T-helper 2 cell treated with Interferon-gamma antibody and Interleukin-4, amounts not matched to agents 5 μg/mL and 100 μg/mL, for 36 hours (primary cell): Measurements from ENCODE around the gene NPLOC4.
A peak's percentile ranks its signal among the peaks of the same experiment; 100 is the strongest.
"Not testable (repeated sequence)": the region's sequence is repeated elsewhere in the genome, so short reads cannot be mapped to it uniquely, and the experiment has no call there.

Experiments used
- DNase-seq: peaks from one replicate; pipeline ENCODE4 v3.0.0; 2021; ENCODE audit warnings: low spot score
- H3K27ac Mint-ChIP-seq: one replicate; pipeline ENCODE4 v1.8.0; 2021; ENCODE audit warnings: mild to moderate bottlenecking, mixed read lengths
- H3K27me3 Mint-ChIP-seq: one replicate; pipeline ENCODE4 v1.8.0; 2021; ENCODE audit warnings: low read depth, mixed read lengths
- H3K36me3 Mint-ChIP-seq: one replicate; pipeline ENCODE4 v1.8.0; 2021; ENCODE audit warnings: low read depth, mixed read lengths
- H3K4me1 Mint-ChIP-seq: one replicate; pipeline ENCODE4 v1.8.0; 2021; ENCODE audit warnings: low read depth, mixed read lengths
- H3K4me3 Mint-ChIP-seq: one replicate; pipeline ENCODE4 v1.8.0; 2022; ENCODE audit warnings: mild to moderate bottlenecking, moderate library complexity, mixed read lengths
- H3K9me3 Mint-ChIP-seq: one replicate; pipeline ENCODE4 v1.8.0; 2021; ENCODE audit warnings: mixed read lengths

NPLOC4 gene

GRCh38 chr17:81635431-81635830 lies 1.5 kb downstream of the NPLOC4 start:
- Mint-ChIP-seq H3K4me1 (peaks cover 11% of the 10 kb centered on the region), H3K9me3 (no peaks in the 10 kb centered on the region), H3K27me3 (no peaks in the 10 kb centered on the region), H3K4me3 (peak overlapping the region; percentile 99), H3K36me3 (peaks cover 12% of the 10 kb centered on the region), H3K27ac (peak overlapping the region; percentile 10)
- no peak for DNase-seq

GRCh38 chr17:81631482-81631881 lies 5.4 kb downstream of the NPLOC4 start:
- Mint-ChIP-seq H3K4me1 (peaks cover 11% of the 10 kb centered on the region), H3K27me3 (no peaks in the 10 kb centered on the region), H3K9me3 (no peaks in the 10 kb centered on the region), H3K36me3 (peaks cover 32% of the 10 kb centered on the region), H3K27ac (no peak overlapping the region), H3K4me3 (no peak overlapping the region)
- no peak for DNase-seq

GRCh38 chr17:81630274-81630673 lies 6.6 kb downstream of the NPLOC4 start:
- no peak for DNase-seq
- no peak overlapping the region for H3K4me3 Mint-ChIP-seq
- H3K27me3 Mint-ChIP-seq, result no peaks in the 10 kb centered on the region
- H3K4me1 Mint-ChIP-seq, result peaks cover 3% of the 10 kb centered on the region
- no peaks in the 10 kb centered on the region for H3K9me3 Mint-ChIP-seq
- peaks cover 38% of the 10 kb centered on the region for H3K36me3 Mint-ChIP-seq
- no peak overlapping the region for H3K27ac Mint-ChIP-seq

DNA sequence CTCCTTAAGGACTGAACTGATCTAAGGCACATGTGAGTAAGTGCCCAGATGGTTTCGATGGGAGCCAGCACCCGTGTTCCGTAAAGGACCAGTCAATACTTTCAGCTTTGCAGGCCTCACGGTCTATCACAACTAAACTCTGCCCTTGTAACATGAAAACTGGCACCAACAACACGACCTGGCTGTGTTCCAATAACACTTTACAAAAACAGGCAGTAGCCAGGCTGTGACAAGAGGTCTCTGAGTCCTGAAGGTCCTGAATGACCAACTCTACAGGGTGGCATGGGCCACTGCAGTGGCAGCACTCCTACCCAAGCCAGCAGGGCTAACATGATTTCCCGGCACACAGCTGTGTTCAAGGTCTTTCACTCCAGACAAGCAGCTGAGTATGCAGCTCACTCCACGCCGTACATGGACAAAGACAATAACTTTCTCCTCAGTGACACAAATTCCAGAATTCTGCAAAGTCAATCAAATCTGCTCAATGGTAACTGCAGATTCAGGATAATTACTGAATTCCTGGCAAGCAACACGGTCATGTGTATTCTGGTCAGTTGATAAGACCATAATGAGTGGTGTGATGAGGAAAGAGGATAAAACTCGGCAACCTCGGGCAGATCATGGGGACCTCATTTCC lies 15.3 kb downstream of the NPLOC4 start:
- H3K4me3 Mint-ChIP-seq, result no peak overlapping the region
- no peak for DNase-seq
- H3K27ac Mint-ChIP-seq, result no peak overlapping the region
- no peaks in the 10 kb centered on the region for H3K27me3 Mint-ChIP-seq
- no peaks in the 10 kb centered on the region for H3K9me3 Mint-ChIP-seq
- H3K36me3 Mint-ChIP-seq, result peaks cover 57% of the 10 kb centered on the region
- H3K4me1 Mint-ChIP-seq, result peaks cover under 1% of the 10 kb centered on the region

- DNase-seq, H3K27ac Mint-ChIP-seq, H3K27me3 Mint-ChIP-seq, H3K9me3 Mint-ChIP-seq, H3K4me3 Mint-ChIP-seq: not testable (repeated sequence)
- Mint-ChIP-seq H3K36me3 (peaks cover 50% of the 10 kb centered on the region), H3K4me1 (peaks cover 11% of the 10 kb centered on the region)
Measured at GRCh38 chr17:81618307-81618706, 18.6 kb downstream of the NPLOC4 start.

- Mint-ChIP-seq H3K4me3 (no peak overlapping the region), H3K27me3 (no peaks in the 10 kb centered on the region), H3K9me3 (no peaks in the 10 kb centered on the region), H3K4me1 (peaks cover 11% of the 10 kb centered on the region), H3K27ac (no peak overlapping the region), H3K36me3 (peaks cover 58% of the 10 kb centered on the region)
- DNase-seq, result no peak
Measured at GRCh38 chr17:81616877-81617276, 20.0 kb downstream of the NPLOC4 start.

DNA sequence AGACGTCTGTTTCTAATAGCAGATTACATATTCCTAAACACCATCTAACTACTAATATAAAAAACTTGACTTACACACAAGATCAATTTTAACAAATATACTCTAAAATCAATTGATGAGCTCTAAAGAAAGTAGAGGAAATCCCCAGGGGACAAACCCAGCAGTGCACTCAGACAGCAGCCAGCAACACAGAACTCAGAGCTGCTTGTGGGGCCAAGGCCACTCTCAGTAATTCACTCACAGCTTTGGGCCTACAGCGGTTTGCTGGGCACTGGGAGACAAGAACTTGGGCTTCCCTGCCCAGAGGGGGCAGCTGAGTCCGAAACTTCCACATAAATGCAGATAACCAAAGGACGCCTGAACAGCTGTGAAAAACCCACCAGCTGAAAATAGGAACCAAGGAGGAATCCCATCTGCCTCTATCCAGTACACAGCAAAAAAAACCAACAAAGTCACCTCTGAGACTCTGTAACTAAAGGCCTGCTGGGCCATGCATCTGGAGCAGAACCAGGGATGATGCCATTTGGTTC lies 21.4 kb downstream of the NPLOC4 start:
- no peak overlapping the region for H3K27ac Mint-ChIP-seq

DNA sequence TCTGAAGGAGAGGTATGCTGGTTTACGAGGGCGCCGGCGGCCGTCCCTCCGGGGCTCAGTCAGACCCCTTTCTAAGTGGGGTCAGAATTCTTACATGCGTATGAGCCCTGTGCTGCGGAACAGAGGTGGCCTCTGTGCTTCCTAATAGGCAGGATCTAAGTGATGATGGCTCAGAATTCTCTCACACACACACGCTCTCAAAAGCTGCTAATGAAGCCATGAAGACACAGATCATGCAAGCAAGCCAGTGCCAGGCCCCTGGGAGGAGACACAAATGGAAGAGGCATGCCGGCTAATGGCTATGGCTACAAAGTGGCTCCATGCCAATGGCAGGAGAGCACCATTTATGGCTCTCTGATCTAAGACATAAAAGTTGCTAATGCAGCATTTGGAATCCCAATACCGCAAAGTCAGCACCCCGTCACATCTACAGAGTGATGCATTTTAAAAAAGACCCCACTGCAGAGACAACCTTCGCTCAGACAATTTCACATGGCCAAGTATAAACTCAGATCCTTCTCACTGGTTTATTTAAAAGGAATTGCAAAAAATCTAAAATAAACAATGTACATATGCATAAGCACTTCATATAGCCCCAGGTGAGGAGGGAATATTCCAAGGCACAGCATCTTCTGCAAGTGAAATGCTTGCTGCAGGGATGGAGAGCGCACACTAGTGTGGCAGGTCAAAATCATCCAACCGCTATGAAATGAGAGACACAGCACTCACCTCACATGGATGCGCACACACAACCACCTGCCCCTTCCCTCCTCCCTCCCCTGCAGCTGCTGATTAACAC lies 24.5 kb downstream of the NPLOC4 start:
- Mint-ChIP-seq H3K4me3 (no peak overlapping the region), H3K27ac (no peak overlapping the region), H3K9me3 (no peaks in the 10 kb centered on the region), H3K36me3 (peaks cover 47% of the 10 kb centered on the region), H3K4me1 (peaks cover 13% of the 10 kb centered on the region), H3K27me3 (no peaks in the 10 kb centered on the region)
- DNase-seq, result no peak

More for the DNA sequence above, 21.4 kb downstream of the NPLOC4 start:
- H3K4me1 Mint-ChIP-seq, result peaks cover 11% of the 10 kb centered on the region
- no peak overlapping the region for H3K4me3 Mint-ChIP-seq
- DNase-seq, result no peak
- no peaks in the 10 kb centered on the region for H3K9me3 Mint-ChIP-seq
- peaks cover 44% of the 10 kb centered on the region for H3K36me3 Mint-ChIP-seq
- no peaks in the 10 kb centered on the region for H3K27me3 Mint-ChIP-seq

DNA sequence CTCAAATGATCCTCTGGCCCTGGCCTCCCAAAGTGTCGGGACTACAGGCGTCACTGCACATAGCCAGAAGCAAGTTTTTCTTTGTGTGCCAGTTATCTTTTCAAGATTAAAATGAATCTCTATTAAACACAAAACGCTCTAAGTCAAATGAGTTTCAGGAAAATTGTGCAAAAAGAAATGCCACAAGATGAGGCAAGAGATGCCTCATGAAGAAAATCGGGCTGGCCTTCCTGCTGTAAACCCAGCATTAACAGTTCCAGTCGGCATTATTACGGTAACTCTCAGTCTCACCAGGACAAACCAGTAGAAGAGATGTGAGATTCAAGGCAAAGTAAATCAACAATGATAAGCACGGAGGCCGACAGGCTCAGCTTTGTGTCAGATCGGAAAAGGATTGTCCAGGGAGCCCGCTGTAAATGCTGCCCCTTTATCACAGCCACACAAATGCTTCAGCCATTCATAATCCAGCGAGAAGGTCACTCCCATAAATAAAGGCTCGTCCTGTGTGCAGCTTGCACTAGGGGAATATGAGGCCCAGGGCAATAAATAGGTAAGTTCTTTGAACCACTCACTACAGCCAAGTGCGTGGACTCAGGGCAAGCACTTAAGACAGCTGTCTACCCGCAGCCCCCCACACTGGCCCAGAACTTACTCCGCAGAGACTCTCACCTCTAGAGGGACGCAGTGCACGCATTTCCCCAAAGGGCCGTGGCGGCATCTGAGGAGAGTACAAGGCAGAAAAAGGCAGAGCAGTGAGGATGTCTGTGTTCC lies 27.2 kb downstream of the NPLOC4 start:
- peaks cover 49% of the 10 kb centered on the region for H3K36me3 Mint-ChIP-seq
- H3K4me3 Mint-ChIP-seq, result no peak overlapping the region
- no peaks in the 10 kb centered on the region for H3K27me3 Mint-ChIP-seq
- DNase-seq, result no peak
- H3K27ac Mint-ChIP-seq, result no peak overlapping the region
- H3K9me3 Mint-ChIP-seq, result no peaks in the 10 kb centered on the region
- peaks cover 8% of the 10 kb centered on the region for H3K4me1 Mint-ChIP-seq

DNA sequence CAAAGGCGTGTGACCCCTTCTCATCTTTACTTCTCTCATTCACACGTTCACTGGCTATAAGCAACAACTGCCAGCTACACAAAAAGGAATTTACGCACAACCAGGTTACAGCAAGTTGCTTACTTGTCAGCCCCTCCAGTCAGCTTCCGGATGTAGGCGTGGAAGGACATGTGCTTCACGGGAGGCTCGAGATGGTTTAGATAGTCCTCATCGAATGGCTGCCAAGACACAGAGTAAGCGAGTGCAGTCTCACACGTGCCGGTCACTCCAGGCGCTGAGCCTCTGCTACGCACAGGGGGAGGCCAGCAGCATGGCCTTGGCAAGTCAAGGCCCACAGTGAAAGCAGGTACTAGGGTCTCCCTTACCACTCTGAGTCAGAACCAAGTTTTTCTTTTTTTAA lies 28.3 kb downstream of the NPLOC4 start:
- Mint-ChIP-seq H3K4me3 (no peak overlapping the region), H3K9me3 (no peaks in the 10 kb centered on the region), H3K36me3 (peaks cover 45% of the 10 kb centered on the region), H3K27ac (no peak overlapping the region), H3K27me3 (no peaks in the 10 kb centered on the region), H3K4me1 (peaks cover 3% of the 10 kb centered on the region)
- DNase-seq, result no peak

DNA sequence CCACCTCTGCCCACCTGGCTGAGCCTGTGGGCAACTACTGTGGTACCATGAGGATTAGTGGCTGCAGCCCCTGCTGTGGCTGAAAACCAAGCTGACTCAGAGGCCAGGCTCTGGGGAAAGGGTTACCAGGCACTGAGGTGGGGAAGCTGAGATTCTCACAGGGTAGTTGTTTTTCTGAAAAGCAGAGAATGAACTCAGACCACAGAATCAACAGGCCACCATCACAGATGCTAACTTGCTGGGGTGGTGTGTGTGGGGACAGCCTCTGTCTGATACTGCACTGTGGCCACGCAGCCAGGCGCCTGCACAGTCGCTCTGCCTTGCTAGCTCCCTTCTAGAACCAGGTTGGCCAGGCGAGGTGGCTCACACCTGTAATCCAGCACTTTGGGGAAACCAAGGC lies 28.8 kb downstream of the NPLOC4 start:
- Mint-ChIP-seq H3K4me3 (no peak overlapping the region), H3K9me3 (no peaks in the 10 kb centered on the region), H3K27ac (no peak overlapping the region), H3K27me3 (no peaks in the 10 kb centered on the region), H3K4me1 (peaks cover 3% of the 10 kb centered on the region), H3K36me3 (peaks cover 40% of the 10 kb centered on the region)
- DNase-seq, result peak; percentile 7

- Mint-ChIP-seq H3K9me3 (no peaks in the 10 kb centered on the region), H3K27ac (no peak overlapping the region), H3K27me3 (no peaks in the 10 kb centered on the region), H3K36me3 (peaks cover 33% of the 10 kb centered on the region), H3K4me1 (peaks cover 3% of the 10 kb centered on the region), H3K4me3 (no peak overlapping the region)
- DNase-seq, result peak; percentile 9
Measured at GRCh38 chr17:81607431-81607830, 29.5 kb downstream of the NPLOC4 start.

GRCh38 chr17:81603846-81604610 lies 32.9 kb downstream of the NPLOC4 start:
- peaks cover 2% of the 10 kb centered on the region for H3K4me1 Mint-ChIP-seq
- H3K9me3 Mint-ChIP-seq, result no peaks in the 10 kb centered on the region
- peaks cover 37% of the 10 kb centered on the region for H3K36me3 Mint-ChIP-seq
- H3K27ac Mint-ChIP-seq, result no peak overlapping the region
- no peak overlapping the region for H3K4me3 Mint-ChIP-seq
- no peaks in the 10 kb centered on the region for H3K27me3 Mint-ChIP-seq
- no peak for DNase-seq
